WI38 (cell line): ENCODE results near the gene ZPBP2.

Experiments
- H3K4me3 ChIP-seq: 2 replicates; pipeline ENCODE4 v1.5.1; 2011; ENCODE audit warnings: low read depth, mild to moderate bottlenecking, control low read depth, low read length
- CTCF ChIP-seq: IDR thresholded peaks from 2 replicates; pipeline ENCODE4 v1.5.1; 2012; ENCODE audit warnings: low read depth, mild to moderate bottlenecking, control low read depth, low read length

ZPBP2 gene

GRCh38 chr17:39867880-39868553 lies at the start of gene ZPBP2:
TSS of gene ZPBP2 (plus strand) at chr17:39868202. CDS start at chr17:39868355, 153 bp downstream.
- no peak for TF ChIP-seq CTCF
- H3K4me3 ChIP-seq: no peak within 1 kb of the TSS

GRCh38 chr17:39818358-39819000 lies 49.5 kb upstream of the ZPBP2 start:
- H3K4me3 ChIP-seq: no peak overlapping the region
- TF ChIP-seq CTCF: no peak

GRCh38 chr17:39820541-39820940 lies 47.5 kb upstream of the ZPBP2 start:
- H3K4me3 ChIP-seq: no peak overlapping the region
- no peak for TF ChIP-seq CTCF

GRCh38 chr17:39820987-39821386 lies 47.0 kb upstream of the ZPBP2 start:
- no peak overlapping the region for H3K4me3 ChIP-seq
- TF ChIP-seq CTCF: no peak

GRCh38 chr17:39822051-39822451 lies 46.0 kb upstream of the ZPBP2 start:
- TF ChIP-seq CTCF: no peak
- H3K4me3 ChIP-seq: no peak overlapping the region

GRCh38 chr17:39823407-39824054 lies 44.5 kb upstream of the ZPBP2 start:
- no peak overlapping the region for H3K4me3 ChIP-seq
- no peak for TF ChIP-seq CTCF

- TF ChIP-seq CTCF: no peak
- no peak overlapping the region for H3K4me3 ChIP-seq
Observed at GRCh38 chr17:39826334-39826733, 41.7 kb upstream of the ZPBP2 start.
